ENCODE data around the gene SLCO2A1. TPM values are rescaled to one million over a fixed set of nuclear protein-coding genes. Genes with fewer than 3 reads are reported as not detected.
A peak's percentile ranks its signal among the peaks of the same experiment; 100 is the strongest.

SLCO2A1 gene
- polyA plus RNA-seq, 6 donors from 2014 or later = not detected

- DNase-seq = no peak
- ATAC-seq (ENCODE audit: low read depth in 2 of 2) = no peak
- peaks cover 0 to 6% of the 10 kb centered on the region in 2 donors for H3K36me3 Mint-ChIP-seq
- H3K27ac Mint-ChIP-seq = no peak overlapping the region
- H3K27me3 Mint-ChIP-seq = peaks cover 22 to 35% (median 24%) of the 10 kb centered on the region in 3 donors
- peaks cover 0 to 17% (median 8%) of the 10 kb centered on the region in 7 donors for H3K9me3 Mint-ChIP-seq
- H3K4me1 Mint-ChIP-seq = no peaks in the 10 kb centered on the region
- no peak overlapping the region for H3K4me3 Mint-ChIP-seq
Measured at GRCh38 chr3:133883641-133884040, 146.1 kb downstream of the SLCO2A1 start.

DNA sequence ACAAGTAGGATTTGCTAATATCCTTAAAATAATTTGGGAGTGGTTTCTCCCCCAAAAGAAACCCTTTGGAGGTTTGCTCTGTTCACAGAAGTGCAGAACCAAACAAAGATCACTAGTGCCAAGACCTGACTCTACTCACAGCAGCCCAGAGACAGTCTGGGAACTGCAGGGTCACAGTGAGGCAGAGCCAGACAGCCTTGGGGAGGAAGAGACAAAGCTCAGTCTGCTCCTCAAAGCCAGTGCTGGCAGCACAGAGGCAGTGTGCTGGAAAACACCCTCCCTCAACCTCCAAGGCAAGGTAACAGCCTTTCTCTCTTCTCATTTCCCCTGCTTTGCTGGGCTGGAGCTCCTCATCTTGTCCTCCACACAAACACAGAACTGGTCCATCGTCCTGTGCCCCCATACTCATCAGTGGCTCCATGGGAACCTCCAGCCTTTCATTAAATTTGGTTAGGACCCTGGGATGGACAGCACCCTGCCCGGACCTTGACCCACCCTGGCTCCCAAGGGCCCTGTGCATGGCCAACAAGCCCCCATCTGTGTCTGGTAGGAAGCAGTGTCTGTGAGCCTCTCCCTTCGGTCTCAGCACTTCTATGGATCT is 146.6 kb downstream of the SLCO2A1 start:
- Mint-ChIP-seq H3K4me3 (no peak overlapping the region), H3K36me3 (peaks cover 5 to 12% of the 10 kb centered on the region in 2 donors), H3K27me3 (peaks cover 22 to 35% (median 24%) of the 10 kb centered on the region in 3 donors), H3K9me3 (peaks cover 3 to 23% (median 14%) of the 10 kb centered on the region in 7 donors), H3K27ac (no peak overlapping the region), H3K4me1 (no peaks in the 10 kb centered on the region)
- no peak for DNase-seq
- no peak for ATAC-seq (ENCODE audit: low read depth in 2 of 2)

DNA sequence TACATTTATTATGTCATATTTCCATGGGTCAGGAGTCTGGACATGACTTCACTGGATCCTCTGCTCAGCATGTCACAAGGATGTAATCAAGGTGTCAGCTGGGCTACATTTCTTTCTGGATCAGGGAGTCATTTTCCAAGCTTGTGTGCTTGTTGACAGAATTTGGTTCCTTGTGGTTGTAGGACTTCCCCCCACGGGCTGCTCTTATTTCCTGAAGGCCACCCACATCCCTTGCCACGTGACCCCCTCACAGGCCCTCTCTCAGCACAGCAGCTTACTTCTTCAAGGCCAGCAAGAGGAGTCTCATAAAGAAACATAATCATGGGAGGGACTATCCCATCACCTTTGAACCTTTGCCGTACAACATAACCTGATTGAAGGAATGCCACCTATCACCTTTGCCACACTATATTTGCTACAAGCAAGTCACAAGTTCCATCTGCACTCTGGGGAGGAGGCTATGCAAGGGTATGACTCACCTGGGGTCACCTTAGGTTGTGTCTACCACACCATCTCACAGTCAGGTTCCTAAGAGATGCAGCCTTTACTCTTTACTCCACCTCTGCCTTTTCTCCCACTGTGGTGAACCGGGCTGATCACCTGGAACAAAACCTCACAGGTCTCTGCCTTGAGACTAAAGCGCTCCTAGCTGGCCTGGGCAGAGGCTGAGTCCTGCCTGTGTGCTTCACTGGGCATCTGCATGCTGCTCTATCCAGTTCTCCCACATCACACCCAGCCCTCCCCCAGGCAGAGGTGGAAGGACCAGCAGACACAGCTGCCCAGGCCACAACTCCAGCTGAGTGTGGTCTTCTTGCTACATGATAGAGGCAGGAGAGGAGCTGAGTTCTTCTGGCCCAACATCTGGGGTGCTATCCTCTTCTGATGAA is 147.5 kb downstream of the SLCO2A1 start:
- H3K4me3 Mint-ChIP-seq = no peak overlapping the region
- H3K4me1 Mint-ChIP-seq = no peaks in the 10 kb centered on the region
- peak overlapping the region in 1 of 6 donors; percentile 21 for H3K27ac Mint-ChIP-seq
- H3K27me3 Mint-ChIP-seq = peaks cover 22 to 36% (median 24%) of the 10 kb centered on the region in 3 donors
- ATAC-seq (ENCODE audit: low read depth in 2 of 2) = no peak
- peaks cover 6 to 32% (median 18%) of the 10 kb centered on the region in 7 donors for H3K9me3 Mint-ChIP-seq
- peaks cover 10 to 12% of the 10 kb centered on the region in 2 donors for H3K36me3 Mint-ChIP-seq
- DNase-seq = no peak

GRCh38 chr3:133881492-133881891 is 148.2 kb downstream of the SLCO2A1 start:
- no peaks in the 10 kb centered on the region for H3K4me1 Mint-ChIP-seq
- H3K27ac Mint-ChIP-seq = no peak overlapping the region
- no peak for DNase-seq
- no peak overlapping the region for H3K4me3 Mint-ChIP-seq
- peaks cover 22 to 41% (median 30%) of the 10 kb centered on the region in 3 donors for H3K27me3 Mint-ChIP-seq
- ATAC-seq (ENCODE audit: low read depth in 2 of 2) = no peak
- peaks cover 10 to 12% of the 10 kb centered on the region in 2 donors for H3K36me3 Mint-ChIP-seq
- H3K9me3 Mint-ChIP-seq = peaks cover 7 to 39% (median 19%) of the 10 kb centered on the region in 7 donors

DNA sequence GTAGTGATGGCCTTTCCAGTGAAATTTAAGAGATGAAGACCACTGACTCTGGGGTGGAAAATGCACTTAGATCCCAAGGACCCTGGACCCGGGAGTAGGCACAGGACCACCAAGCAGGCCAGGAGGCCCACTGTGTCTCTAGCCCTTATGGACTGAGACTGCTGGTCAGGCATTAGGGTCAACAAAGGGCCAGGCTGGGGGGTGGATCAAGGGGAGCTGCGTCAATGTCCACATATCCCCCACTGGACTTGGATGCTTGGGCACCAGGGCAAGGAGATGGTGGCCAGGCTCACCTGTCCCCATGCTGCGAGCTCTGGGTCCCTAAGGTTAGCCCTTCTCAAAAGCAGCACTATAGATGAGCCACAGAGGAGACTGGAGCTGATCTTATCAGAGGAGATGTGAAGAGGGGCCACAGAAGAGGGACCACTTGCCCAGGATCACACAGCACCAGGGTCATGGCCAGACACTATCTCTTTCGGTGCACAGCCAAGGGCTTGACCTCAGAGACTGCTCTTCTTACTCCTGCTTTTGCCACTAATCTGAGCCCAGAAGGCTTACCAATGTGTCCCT is 148.8 kb downstream of the SLCO2A1 start:
- Mint-ChIP-seq H3K4me3 (no peak overlapping the region), H3K27ac (no peak overlapping the region), H3K36me3 (peaks cover 10 to 12% of the 10 kb centered on the region in 2 donors), H3K27me3 (peaks cover 18 to 41% (median 31%) of the 10 kb centered on the region in 3 donors), H3K9me3 (peaks cover 7 to 42% (median 19%) of the 10 kb centered on the region in 7 donors), H3K4me1 (no peaks in the 10 kb centered on the region)
- ATAC-seq (ENCODE audit: low read depth in 2 of 2) = no peak
- DNase-seq = no peak

GRCh38 chr3:133880287-133880686 is 149.4 kb downstream of the SLCO2A1 start:
- Mint-ChIP-seq H3K9me3 (peaks cover 7 to 42% (median 19%) of the 10 kb centered on the region in 7 donors), H3K36me3 (peaks cover 10 to 12% of the 10 kb centered on the region in 2 donors), H3K4me3 (no peak overlapping the region), H3K27ac (no peak overlapping the region), H3K4me1 (no peaks in the 10 kb centered on the region), H3K27me3 (peaks cover 18 to 36% (median 31%) of the 10 kb centered on the region in 3 donors)
- DNase-seq (no peak), ATAC-seq (ENCODE audit: low read depth in 2 of 2) (no peak)

GRCh38 chr3:133878518-133878917 is 151.2 kb downstream of the SLCO2A1 start:
- no peak overlapping the region for H3K4me3 Mint-ChIP-seq

More at GRCh38 chr3:133878518-133878917, 151.2 kb downstream of the SLCO2A1 start:
- no peak for ATAC-seq (ENCODE audit: low read depth in 2 of 2)
- Mint-ChIP-seq H3K27ac (no peak overlapping the region), H3K36me3 (peaks cover 10 to 12% of the 10 kb centered on the region in 2 donors), H3K27me3 (peaks cover 7 to 30% (median 25%) of the 10 kb centered on the region in 3 donors), H3K9me3 (peaks cover 7 to 42% (median 19%) of the 10 kb centered on the region in 7 donors), H3K4me1 (no peaks in the 10 kb centered on the region)
- no peak for DNase-seq

Other genes with a start within 250 kb of the SLCO2A1 start
- 10 to 100 TPM; 15.4 to 33.9 (median 28.2) TPM for gene SRPRB, start 224.1 kb downstream of the SLCO2A1 start, polyA plus RNA-seq (ENCODE audit: low read depth in 6 of 6)
- gene RAB6B, start 134.0 kb downstream of the SLCO2A1 start, polyA plus RNA-seq (ENCODE audit: low read depth in 6 of 6) = under 1 TPM in 5 of 6 donors, not detected in 1; 0.15 to 0.74 (median 0.24) TPM
- gene RYK, start 220.9 kb upstream of the SLCO2A1 start, polyA plus RNA-seq (ENCODE audit: low read depth in 6 of 6) = 10 to 100 TPM in 2 of 6 donors, 1 to 10 TPM in 4; 3.7 to 14.2 (median 8.1) TPM